Fibroblast of peridontal ligament (primary cell): Measurements from ENCODE around the gene CTXND1.
"Not testable (repeated sequence)": the region's sequence is repeated elsewhere in the genome, so short reads cannot be mapped to it uniquely, and the experiment has no call there.

Experiments used
- DNase-seq: peaks from one replicate; pipeline ENCODE4 v3.0.0-alpha.2; 2010; ENCODE audit errors: extremely low read depth

The CTXND1 gene

DNA sequence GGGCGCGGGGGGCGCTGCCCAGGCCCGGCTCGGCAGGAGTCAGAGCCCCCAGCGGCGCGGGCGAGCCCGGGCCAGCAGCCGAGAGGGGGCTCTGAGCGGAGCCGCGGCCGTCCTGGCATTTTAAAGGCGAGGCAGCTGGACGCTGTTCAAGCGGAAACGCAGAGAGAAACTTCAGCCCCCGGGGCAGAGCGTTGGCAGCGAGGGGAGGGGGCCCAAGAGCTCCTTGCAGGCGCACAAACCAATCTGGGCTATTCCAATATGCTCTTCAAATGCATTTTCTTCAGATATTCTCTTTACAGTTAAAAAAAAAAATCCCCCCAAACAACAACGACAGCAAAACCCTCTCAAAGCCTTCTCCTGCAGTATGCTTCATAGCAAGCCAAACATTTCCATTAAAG lies at the start of gene CTXND1:
TSS of gene CTXND1 (minus strand) at position 93 of the 398 bp plus-strand sequence. CDS start 50,264 bp downstream, outside the sequence.
- no peak for DNase-seq

DNA sequence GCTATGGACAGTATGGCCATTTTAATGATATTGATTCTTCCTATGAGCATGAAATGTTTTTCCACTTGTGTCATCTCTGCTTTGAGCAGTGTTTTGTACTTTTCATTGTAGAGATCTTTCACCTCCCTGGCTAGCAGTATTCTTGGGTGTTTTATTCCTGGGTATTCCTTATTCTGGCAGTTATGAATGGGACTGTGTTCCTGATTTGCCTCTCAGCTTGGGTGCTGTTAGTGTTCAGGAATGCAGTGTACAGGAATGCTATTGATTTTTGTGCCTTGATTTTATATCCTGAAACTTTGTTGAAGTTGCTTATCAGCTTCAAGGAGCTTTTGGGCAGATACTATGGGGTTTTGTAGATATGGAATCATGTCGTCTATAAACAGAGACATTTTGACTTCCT lies 49.5 kb upstream of the CTXND1 start:
- DNase-seq, result no peak

GRCh38 chr15:80295777-80296176 lies 43.8 kb upstream of the CTXND1 start:
- DNase-seq, result not testable (repeated sequence)

DNA sequence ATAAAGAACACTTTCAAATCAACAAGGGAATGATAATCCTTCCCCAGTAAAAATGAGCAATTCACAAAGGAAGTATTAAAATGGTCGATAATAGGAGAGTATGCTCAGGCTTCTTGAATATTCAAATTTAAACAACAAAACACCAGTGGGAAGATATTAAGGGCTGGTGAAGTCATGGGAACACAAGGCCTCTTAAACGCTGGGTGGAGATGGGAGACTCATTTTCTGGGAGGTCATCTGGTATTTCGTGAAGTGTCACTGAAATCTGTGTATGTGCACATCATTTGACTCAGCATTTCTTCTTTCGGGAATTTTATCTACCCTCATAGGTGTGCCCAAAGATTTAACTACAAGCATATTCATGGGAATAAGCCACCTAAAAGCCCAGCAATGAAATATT lies 40.1 kb upstream of the CTXND1 start:
- DNase-seq, result no peak

GRCh38 chr15:80290891-80291290 lies 38.9 kb upstream of the CTXND1 start:
- not testable (repeated sequence) for DNase-seq

DNA sequence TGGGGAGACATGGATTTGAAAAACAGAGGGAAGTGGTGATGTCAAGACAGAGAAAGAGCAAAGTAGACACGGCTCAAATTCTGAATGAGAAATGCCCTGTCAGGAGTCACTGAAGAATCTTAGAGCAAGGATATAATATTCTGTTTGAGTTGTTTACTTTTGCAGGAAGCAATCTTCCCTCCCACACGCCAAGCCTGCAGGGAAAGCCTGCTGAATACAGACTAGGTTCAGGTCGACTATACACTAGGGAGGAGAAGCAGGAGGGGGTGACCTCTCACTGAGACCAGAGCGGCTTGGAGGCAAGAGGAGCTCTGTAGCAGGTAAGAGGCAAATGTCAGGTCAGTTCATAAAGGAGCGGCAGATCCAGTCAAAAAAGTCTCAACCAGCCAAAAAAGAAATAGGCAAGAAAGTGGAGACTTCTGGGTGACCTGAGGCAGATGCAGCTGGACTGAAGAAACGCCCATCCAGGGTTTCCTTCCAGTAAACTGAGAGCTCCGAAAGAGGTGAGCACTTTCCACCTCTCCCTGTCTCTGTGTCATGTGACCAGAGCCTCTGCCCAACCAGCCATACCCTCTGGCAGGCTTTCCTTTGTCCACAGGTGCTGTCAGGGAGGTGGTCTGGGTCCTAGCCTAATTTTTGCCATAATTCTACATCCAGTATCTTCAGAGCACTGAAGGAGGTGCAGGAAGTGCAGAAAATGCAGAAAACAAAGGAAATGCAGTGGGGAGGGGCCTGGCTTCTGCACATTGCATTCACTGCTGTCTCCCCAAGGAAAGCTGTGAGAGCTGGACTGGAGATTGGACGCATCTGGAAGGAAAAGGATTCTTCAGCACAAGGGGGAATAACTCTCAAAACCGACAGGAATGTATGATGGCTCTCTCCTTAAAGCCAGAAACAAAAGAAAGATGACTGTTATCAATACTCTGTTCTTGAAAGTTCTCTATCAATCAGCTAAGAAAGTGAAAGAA lies 37.8 kb upstream of the CTXND1 start:
- no peak for DNase-seq

- no peak for DNase-seq
Measured at GRCh38 chr15:80288131-80288530, 36.1 kb upstream of the CTXND1 start.

DNA sequence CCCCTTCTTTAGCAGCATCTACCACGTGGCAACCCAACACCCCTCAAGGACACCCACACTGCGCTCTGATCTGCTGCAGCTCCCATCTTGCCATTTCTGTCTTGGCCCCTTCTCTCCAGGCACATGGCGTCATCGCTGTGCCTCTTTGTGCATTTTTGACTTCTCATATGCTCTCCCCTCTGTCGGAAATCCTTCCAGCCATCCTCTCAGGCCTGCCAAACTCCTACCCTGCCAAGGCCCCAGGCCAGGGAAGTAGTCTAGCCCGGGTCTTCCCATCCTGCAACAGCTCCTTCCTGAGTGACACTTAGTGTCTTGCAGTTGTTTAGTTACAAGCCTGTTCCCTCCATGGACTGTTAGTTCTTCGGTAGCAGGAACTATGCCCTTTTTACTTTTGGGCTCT lies 34.0 kb upstream of the CTXND1 start:
- no peak for DNase-seq

- DNase-seq, result no peak
Measured at GRCh38 chr15:80285379-80285778, 33.4 kb upstream of the CTXND1 start.

- DNase-seq, result no peak
Measured at GRCh38 chr15:80283531-80283930, 31.5 kb upstream of the CTXND1 start.

- no peak for DNase-seq
Measured at GRCh38 chr15:80277147-80277546, 25.1 kb upstream of the CTXND1 start.

DNA sequence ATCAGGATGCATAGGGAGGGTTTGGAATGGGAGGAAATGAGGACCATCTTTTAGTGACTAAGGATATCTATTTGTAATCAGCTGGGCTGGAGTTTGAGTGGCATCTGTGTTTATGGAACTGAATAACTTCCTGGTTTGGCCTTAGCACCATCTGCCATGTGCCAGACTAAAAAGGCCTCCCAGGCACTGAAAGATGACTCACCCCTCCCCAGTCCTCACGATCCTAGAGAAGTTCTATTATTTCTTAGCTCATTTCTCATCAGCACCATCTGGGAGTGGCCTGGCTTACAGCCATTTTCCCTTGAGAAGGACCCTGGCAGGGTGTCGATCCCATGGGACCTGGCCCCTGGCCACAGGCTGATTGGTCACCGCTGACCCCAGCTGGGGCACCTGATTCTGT lies 23.9 kb upstream of the CTXND1 start:
- DNase-seq, result peak; percentile 18

DNA sequence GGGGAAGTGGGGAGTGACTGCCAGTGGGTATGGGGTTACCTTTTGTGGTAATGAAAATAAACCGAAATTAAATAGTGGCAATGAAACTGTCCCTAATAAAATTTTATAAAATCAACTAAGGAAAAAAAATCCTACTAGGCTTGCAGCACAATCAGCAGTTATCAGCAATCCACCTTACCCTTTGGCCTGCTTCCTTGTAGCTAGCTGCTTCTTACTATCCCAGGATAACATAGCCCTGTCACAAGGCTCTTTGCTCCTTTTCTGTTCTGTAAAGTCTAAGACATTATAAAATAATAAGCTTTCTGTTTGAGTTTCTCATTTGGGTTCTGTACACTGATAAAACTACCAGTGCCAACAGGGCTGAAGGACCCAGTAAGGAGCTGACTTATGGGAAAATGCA lies 23.0 kb upstream of the CTXND1 start:
- no peak for DNase-seq

DNA sequence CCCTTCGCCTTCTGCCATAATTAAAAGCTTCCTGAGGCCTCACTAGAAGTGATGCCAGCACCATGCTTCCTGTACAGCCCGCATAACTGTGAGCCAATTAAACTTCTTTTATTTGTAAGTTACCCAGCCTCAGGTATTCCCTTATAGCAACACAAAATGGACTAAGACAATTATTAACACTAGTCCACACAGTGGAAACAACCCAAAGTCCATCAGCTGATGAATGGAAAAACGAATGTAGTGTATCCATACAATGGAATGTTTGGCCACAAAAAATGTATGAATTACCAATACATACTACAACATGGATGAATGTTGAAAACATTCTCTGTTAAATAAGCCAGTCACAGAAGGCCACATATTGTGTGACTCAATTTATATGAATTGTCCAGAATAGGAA lies 22.5 kb upstream of the CTXND1 start:
- DNase-seq, result no peak

DNA sequence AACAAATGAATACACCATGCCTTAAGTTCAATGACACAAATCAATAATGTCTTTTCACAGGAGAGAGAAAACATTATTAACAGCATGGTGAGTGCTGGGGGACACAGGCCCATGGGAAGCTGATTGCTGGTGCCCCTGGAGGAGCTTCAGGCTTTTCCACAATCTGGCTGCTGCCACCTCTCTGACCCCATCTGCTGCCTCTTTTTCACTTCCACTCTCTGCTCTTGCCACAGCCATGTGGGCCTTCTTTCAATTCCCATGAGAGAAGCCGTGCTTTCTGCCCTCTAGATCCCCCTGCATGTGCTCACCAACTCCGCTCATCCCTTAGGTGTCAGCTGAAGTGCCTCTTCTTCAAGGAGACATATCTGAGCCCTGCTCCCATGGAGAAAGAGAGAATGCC lies 21.0 kb upstream of the CTXND1 start:
- no peak for DNase-seq

- DNase-seq, result no peak
Measured at GRCh38 chr15:80270472-80270871, 18.5 kb upstream of the CTXND1 start.

DNA sequence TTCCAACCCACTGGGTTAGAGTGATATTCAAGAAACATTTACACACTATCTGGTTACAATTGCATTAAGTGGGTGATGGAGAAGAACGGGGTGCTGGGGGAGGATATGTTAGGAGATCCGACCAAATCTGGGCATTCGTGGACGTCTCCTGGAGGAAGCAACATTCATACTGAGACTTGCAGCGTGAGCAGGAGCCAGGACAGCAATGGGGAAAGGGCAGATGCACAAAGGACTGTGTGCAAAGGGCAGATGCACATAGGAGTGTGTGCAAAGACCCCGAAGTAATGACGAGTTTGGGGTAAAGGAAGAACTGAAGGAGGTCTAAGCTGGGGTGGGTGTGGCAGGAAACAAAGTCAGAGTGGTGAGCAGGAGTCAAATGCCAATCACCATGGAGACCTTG lies 16.1 kb upstream of the CTXND1 start:
- DNase-seq, result no peak

DNA sequence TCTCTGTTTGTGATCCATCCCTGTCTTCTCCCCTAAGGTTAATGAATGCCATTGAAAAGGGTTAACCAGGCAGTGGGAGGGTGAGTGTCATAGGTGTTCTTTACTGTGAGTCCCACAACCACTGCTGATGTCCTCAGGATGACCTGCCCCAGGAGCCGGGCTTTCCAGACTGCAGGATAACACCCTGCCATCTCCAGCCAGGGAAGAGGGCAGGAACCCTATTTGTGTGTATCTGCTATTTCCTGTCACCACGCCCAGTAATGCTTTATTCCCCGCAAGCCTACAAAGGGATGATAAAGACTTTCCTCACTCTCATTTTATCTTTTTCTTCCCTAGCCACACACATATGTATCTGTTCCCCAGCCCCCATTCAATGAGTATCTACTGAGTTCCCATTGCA lies 15.6 kb upstream of the CTXND1 start:
- no peak for DNase-seq

DNA sequence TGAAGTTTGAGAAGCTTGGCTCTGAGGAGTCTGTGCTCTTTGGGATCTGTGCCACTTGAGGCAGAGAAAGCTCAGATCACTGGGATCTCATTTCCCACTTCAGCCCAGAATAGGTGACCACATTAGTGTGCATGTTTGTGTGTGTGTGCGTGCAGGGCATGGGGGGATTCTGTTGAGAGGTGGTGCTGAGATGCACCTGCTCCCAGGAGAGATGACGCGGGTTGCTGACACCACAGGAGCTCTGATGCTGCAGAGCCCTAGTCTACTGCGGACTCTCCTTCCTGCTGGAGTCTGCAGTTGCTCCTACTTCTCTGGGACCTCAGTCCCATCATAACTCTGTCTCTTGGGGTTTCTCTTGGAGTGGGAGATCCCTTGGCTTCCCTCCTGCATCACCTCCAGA lies 14.7 kb upstream of the CTXND1 start:
- no peak for DNase-seq

- no peak for DNase-seq
Measured at GRCh38 chr15:80266113-80266512, 14.1 kb upstream of the CTXND1 start.

DNA sequence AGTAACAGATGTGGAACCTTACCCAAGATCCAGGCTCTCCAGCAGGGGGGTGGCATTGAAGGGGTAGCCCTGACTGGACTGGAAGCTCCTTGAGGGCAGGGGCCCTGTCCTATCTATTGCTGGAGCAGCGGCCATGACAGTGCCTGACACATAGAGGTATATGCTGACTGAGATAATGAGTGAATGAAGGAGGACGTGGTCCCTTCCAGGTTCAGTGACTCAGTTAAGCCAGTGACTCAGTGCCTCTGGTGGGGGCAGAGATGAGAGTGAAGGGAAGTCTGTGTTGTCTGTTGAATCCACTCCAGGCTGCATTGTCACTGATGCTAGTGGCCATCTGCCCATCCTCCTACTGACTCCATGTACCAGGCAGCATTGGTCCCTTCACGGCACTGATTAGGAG lies 13.0 kb upstream of the CTXND1 start:
- no peak for DNase-seq

DNA sequence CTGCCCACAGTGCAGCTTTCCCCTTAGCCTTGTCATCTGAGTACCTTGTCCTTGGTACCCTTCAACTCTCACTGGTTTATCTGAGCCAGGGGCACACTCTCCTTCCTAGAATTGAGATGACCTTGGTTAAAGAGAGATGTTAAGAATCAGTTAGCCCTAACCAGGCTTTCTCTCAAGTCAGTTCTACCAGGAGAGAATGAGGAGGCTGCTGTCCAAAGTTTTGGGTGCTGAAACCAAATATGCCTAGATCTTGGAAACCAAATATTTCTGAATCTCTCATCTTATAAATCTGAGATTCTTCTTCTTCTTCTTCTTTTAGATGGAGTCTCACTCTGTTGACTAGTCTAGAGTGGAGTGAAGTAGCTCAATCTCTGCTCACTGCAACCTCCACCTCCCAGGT lies 12.0 kb upstream of the CTXND1 start:
- DNase-seq, result peak; percentile 36

- DNase-seq, result no peak
Measured at GRCh38 chr15:80260551-80260950, 8.5 kb upstream of the CTXND1 start.
